HG02884 (cell line): ENCODE measurements around the gene ADAM23.
"Not testable (repeated sequence)": the region's sequence is repeated elsewhere in the genome, so short reads cannot be mapped to it uniquely, and the experiment has no call there.

Source experiments
- ATAC-seq: cut with Tn5 transposase; IDR thresholded peaks from one replicate; pipeline ENCODE4 v1.9.1; 2021; ENCODE audit warnings: mild to moderate bottlenecking, moderate library complexity; ENCODE audit not compliant: unreplicated experiment

Gene ADAM23, protein sequence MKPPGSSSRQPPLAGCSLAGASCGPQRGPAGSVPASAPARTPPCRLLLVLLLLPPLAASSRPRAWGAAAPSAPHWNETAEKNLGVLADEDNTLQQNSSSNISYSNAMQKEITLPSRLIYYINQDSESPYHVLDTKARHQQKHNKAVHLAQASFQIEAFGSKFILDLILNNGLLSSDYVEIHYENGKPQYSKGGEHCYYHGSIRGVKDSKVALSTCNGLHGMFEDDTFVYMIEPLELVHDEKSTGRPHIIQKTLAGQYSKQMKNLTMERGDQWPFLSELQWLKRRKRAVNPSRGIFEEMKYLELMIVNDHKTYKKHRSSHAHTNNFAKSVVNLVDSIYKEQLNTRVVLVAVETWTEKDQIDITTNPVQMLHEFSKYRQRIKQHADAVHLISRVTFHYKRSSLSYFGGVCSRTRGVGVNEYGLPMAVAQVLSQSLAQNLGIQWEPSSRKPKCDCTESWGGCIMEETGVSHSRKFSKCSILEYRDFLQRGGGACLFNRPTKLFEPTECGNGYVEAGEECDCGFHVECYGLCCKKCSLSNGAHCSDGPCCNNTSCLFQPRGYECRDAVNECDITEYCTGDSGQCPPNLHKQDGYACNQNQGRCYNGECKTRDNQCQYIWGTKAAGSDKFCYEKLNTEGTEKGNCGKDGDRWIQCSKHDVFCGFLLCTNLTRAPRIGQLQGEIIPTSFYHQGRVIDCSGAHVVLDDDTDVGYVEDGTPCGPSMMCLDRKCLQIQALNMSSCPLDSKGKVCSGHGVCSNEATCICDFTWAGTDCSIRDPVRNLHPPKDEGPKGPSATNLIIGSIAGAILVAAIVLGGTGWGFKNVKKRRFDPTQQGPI

DNA sequence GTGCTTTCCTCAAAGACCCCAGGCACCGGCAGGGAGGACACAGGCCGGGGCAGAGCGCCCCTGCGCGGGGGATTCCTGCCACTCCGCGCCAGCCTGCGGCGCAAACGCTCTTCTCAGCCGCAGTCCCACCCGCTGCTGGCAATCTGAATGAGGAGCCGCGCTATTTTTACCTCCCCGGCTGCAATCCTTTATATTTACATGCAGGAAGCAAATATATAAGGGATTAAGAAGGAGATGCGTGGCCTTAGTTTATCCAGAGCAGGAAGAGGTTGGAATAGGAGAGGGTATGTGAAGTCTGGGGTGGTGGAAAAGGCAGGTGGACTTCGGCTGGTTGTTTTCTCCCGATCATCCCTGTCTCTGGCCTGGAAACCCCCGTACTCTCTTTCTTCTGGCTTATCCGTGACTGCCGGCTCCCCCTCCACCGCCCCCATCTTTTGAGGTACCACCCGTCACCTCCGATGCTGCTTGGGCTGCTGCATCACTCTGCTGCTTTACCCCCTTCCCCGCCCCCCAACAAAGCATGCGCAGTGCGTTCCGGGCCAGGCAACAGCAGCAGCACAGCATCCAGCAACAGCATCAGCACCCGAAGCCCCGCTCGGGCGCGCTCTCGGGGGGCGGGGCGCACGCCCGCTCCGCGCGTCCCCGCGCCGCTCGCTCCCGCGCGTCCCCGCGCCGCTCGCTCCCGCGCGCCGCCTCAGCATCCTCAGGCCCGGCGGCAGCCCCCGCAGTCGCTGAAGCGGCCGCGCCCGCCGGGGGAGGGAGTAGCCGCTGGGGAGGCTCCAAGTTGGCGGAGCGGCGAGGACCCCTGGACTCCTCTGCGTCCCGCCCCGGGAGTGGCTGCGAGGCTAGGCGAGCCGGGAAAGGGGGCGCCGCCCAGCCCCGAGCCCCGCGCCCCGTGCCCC lies at the start of gene ADAM23:
ADAM23 (plus strand) TSS at position 700 of the 902 bp plus-strand sequence. CDS start 335 bp downstream, outside the sequence.
- ATAC-seq = peak; percentile 52

DNA sequence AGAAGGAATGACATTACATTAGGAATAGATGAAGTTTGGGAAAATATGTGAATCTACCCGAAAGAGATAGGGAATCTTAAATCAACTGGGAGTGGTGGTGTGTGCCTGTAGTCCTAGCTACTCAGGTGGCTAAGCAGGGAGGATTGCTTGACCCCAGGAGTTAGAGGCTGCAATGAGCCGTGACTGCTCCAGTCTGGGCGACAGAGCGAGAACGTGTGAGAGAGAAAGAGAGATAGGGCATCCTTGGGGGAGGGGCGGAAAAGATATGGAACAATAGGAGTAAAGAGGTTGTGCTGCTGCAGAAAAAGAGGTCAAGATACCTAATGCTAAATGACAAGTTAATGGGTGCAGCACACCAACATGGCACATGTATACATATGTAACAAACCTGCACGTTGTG lies 47.1 kb upstream of the ADAM23 start:
- no peak for ATAC-seq

DNA sequence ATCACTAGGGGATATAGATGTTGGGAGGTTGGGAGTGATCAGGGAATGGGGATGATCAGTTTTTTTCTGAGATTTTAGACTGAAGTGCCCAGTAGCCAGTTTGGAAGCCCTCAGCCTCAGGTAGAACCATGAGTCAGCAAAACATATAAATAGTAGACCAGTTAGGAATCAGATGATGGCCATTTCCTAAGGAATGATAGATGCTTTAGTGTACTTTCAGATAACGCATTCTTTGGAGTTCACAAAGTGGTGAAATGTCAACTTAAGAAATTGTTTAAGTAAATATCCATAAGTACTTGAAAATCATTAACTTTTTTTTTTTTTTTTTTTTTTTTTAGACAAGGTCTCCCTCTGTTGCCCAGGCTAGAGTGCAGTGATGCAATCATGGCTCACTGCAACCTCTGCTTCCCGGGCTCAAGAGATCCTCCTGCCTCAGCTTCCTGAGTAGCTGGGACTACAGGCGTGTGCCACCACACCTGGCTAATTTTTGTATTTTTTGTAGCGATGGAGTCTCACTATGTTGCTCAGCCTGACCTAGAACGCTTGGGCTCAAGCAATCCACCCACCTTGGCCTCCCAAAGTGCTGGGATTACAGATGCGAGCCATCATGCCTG lies 40.3 kb upstream of the ADAM23 start:
- ATAC-seq = not testable (repeated sequence)

DNA sequence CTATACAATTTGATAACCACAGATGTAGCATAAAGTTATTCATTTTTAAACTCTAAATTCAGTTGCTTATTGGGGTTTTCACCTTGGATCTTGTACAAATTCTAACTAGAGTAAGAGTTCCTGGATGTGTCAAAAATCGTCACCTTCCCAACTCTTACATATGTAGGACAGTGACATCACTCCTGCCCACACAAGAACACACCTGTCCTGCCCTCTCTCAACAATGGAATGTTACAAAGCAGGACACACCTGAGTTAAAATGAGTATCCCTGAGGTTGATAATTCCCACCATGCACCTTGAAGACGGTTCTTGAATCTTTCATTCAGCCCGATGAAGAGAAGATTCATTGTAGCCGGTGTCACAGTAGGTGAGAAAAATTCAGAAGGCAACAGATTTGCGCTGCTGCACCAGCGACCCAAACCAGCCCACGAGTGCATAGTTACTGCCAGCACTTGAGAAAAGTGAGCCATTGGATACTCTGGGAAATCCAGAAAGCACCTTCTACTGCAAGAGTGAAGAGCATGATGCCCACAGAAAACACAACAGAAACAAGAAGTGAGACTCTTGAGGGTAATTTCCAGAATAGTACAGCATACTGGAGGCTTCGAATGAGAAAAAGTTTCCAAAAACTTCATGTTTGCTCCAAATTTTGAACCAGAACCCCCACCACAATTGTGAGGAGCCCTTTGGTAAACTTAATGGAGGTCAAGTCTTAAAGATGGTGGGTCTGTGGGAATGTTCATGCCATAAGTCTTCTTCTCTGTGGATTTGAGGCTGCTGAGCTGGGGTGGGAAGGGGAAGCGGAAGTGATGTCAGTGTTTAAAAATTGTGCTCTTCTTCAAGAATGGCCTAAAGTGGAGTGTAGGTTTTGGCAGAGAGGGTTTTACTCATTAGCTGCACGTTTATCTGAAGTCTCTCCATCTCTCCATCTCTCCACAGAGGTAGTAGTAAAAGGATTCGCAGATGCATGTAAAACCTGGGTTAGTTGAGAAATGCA lies 34.7 kb upstream of the ADAM23 start:
- peak; percentile 92 for ATAC-seq

DNA sequence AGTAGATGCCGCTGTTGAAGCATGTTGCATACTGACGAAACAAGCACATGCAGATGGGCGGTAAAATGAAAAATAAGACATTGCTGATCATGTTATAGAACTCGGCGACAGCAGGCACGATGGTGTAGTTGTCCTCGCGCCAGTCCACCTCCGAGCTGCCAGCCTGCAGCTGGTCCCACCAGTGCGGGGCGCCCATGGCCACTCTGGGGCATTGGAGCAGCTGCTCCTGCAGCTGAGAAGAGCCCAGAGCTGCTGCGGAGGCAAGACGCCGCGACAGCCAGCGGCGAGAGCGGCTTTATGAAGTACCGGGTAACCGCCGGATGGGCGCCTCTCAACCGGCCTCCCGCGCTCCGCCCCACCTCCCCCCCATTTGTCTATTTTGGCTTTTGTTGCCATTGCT lies 32.6 kb upstream of the ADAM23 start:
- ATAC-seq = no peak

DNA sequence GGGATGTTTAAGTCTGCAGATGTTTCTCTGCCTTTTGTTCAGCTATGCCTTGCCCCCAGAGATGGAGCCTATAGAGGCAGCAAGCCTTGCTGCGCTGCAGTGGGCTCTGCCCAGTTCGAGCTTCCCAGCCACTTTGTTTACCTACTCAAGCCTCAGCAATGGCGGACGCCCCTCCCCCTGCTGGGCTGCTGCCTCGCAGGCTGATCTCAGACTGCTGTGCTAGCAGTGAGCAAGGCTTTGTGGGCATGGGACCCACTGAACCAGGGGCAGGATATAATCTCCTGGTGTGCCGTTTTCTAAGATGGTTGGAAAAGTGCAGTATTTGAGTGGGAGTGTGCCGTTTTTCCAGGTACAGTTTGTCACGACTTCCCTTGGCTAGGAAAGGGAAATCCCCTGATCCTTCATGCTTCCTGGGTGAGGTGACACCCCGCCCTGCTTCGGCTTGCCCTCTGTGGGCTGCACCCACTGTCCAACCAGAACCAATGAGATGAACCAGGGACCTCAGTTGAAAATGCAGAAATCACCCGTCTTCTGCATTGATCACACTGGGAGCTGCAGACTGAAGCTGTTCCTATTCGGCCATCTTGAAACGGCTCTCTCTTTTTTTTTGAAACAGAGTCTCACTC lies 27.6 kb upstream of the ADAM23 start:
- ATAC-seq = no peak

DNA sequence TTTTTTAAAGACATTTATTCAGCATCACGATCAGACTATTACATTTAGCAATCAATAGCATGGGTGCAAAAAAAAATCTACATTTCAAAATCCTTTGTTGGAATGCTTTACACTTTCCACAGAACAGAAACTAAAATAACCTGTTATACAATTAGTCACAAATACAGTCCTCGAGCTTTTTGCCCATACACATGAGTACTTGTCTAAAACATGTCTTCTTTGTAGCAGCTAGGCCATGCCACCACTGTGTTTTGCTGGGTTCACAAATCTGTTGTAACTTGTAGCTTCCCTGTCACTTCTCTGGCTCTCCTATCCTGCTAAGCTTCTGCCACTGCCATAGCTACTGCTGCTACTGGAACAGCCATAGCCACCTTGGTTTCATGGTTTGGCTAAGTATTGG lies 24.4 kb upstream of the ADAM23 start:
- ATAC-seq = no peak

DNA sequence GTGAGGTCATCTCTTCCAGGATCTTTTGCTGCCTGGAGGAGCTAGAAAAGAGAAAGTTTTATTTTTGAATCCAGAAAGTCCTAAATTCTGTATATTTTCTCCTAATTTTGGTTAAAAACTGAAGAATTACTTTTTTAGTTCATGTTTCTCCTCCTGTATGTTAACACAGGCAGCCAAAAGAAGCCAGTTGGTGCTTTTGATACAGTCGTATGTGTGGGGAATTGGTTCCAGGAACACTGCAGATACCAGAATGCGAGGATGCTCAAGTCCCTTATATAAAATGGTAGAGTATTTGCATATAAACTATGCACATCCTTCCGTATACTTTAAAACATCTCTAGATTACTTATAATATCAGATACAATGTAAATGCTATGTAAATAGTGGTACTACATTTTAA lies 22.6 kb upstream of the ADAM23 start:
- ATAC-seq = no peak

DNA sequence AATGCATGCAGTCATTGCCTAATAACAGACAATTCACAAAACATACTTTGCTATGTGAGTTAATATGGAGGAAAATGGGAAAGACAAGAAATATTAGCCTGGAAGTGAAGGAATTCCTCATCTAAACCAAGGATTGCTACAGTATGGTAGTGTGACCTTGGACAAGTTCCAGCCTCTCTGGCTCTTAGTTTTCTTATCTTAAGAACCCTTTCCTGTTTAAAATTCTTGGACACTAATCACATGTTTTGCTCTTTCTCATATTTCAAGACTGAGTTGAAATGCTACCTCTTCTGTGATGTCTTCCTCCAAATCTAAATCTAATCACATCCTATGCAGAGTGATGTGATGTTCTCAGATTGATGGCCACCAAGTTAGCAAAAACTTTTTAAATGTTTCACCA lies 20.8 kb upstream of the ADAM23 start:
- no peak for ATAC-seq

DNA sequence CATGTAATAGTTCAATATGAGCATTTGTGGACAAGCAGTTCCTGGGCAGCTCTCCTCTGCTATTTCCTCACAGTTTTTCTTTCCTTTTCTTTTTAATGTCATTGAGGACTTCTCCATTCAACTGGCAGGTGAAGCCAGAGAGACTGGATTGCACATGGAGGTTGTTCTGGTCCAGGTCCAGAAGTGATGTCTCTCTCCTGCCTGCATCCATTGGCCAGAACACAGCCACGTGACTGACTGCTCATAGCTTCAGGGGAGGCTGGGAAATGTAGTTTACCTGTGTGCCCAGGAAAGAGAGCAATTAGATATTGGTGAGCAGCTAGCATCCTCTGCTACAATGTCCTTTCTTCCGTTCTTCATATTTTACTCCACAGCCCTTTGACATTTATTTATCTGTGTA lies 20.2 kb upstream of the ADAM23 start:
- no peak for ATAC-seq

DNA sequence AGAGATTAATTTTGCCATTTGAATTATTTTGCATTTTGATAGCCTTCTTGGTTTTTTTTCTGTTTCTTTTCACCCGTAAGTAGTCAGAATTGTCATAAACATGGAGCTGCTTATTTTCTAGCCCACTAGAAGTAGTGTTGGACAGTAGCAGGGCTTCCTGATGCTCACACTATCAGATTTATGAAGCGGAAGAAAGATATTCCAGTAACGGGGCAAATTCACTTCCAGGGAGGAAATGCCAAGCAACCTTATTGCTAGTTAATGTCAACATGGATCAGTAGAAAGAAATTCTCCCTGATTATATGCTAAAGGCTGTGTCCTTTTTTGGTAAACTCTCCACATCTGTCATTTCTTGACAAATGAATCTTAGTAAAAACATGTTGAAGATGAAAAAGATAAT lies 19.2 kb upstream of the ADAM23 start:
- no peak for ATAC-seq

DNA sequence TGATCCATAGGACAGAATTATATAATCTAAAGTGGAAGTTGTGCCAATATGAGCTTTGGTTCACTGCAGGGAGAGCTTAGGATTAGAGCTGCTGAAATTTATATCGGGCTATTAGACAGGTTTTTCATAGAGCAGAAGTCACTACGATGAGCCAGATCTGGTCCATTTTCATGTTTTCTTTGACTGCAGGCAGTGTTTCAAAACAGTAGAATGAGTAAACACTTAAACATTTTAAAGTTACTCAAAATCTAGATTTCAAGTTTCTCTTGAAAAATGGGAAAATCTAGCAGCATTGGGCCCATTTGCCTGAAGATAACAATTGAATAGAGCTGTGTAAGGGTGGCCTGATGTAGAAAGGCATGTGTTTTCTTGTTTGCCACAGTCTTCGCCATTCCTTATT lies 14.5 kb upstream of the ADAM23 start:
- no peak for ATAC-seq

DNA sequence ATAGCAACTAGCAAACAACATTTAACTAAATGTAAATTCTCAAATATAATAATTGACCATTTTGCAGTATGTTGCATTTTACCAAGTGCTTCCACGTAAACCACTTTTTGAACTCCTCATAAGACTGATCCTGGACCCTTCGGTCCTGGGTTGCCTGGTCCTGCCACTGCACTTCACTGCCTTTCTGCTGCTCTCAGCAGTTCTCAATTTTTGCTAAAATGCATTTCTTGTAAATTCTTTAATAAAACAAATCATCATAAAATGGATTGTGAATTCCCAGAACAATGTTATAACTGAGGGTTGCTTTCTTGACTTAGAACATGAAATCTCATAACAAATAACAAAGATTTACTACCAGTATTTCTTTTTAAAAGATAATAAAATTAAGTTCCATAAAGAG lies 12.9 kb upstream of the ADAM23 start:
- ATAC-seq = no peak

DNA sequence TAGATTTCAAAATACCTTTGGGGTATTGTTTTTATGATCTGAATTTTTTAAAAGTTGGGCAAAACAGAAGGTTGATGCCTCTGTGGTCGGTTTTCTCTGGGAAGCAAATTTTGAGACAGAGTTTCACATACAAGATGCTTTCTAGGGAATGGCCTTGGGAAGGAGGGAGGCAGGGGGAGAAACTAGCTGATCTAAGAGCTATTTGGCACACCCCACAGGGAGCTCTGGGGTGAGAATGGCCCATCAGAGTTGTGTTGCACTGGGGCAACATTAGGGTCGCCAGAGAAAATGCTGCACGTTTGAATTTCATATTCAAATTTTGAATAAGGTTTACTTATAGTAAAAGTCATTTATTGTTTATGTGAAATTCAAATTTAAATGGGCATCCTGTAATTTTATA lies 11.9 kb upstream of the ADAM23 start:
- ATAC-seq = no peak

DNA sequence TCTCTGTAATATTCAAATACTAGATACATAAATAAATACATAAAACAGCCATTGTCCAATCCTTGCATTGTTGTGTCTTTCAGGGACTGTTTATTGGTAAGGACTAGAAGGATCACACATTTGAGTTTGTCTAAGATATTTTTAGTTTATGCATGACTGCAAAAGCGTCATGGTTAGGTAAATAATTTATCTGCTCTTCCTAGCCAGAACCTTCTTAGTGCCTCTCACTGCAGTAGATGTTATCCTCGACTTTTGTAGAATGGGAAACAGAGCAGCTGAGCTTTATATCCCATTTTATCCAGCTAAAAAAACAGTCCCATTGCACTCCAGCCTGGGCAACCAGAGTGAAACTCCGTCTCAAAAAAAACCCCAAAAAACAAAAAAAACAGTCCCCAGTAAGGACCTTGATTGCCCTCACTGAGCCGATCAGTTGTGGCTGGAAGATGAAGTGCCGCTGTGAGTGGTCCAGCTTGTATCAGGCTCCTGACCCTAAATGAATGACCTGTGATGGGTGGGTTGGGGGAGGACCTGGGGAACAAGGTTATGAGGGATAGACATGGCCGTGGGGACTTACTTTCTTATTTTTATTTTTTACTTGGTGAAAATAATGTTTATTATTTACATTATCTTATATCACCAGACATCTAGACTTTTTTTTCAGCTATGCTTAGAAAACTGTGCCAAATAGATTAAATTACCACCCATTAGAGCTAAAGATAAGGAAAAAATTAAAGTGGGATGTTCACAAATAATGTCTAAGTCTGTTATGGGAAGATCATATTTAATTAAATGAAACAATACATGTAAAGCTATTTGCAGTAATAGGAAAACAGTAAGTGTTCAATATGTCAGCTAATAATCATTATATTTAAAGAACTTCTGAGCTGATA lies 10.9 kb upstream of the ADAM23 start:
- ATAC-seq = no peak

DNA sequence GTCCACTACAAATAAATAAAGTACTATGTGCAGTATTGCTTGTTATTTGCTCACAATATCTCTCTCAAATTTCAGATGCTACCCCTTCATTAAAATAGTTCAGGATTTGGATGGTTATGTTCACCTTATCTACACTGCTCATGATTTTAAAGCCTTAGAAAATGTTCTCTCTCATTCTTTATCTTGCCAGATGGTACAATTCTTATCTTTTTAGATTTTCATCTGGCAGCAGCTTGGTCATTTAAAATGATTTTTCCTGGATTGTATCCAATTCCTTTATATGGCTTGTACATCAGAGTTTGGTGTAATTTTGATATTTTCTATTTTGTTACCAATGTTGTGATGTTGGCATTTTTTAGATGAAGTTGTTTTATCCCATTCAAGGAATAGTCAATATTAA lies 10.1 kb upstream of the ADAM23 start:
- ATAC-seq = no peak

DNA sequence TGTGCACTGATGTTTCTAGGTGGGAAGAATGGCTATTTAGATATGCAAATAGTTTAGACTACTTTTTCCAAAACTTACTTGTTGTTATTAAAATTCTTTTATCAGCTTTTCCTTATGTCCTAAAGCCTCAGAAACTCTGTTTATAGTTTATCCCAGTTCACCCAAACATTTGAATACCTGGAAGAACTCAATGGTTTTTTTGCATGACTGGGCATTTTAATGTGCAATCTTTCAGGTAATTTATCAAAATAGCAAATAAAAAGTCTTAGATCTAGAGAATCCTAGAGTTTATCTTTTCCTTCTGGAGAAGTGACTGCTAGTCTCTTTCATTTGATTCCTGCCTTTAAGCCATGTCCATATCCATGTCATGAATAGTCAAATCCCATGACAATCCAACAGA lies 9.6 kb upstream of the ADAM23 start:
- ATAC-seq = no peak

DNA sequence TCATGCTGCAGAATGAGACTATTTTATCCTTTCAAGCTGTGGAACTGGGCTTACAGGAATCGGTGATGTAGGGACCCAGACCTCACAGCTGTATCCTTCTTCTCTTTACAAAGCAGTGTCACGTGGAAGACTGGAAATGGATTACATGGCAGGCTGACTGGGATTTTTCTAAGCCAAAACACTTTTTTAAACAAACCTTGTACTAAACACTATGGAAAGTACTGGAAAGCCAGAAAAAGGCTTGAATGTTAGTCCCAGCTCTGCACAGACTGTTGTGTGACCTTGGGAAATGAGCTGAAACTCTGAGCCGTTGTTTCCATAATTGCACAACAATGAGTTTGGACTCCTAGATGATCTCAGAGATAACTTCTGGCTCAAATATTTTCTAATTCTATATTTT lies 7.6 kb upstream of the ADAM23 start:
- no peak for ATAC-seq
